ENCODE data around the gene CADM3. TPM values are rescaled to one million over a fixed set of nuclear protein-coding genes. Genes with fewer than 3 reads are reported as not detected.

CADM3 gene
- total and polyA plus RNA-seq, 2 donors (not counting 1 experiment from before 2014, with no cell fraction given) = 0.32 to 0.33 TPM

DNA sequence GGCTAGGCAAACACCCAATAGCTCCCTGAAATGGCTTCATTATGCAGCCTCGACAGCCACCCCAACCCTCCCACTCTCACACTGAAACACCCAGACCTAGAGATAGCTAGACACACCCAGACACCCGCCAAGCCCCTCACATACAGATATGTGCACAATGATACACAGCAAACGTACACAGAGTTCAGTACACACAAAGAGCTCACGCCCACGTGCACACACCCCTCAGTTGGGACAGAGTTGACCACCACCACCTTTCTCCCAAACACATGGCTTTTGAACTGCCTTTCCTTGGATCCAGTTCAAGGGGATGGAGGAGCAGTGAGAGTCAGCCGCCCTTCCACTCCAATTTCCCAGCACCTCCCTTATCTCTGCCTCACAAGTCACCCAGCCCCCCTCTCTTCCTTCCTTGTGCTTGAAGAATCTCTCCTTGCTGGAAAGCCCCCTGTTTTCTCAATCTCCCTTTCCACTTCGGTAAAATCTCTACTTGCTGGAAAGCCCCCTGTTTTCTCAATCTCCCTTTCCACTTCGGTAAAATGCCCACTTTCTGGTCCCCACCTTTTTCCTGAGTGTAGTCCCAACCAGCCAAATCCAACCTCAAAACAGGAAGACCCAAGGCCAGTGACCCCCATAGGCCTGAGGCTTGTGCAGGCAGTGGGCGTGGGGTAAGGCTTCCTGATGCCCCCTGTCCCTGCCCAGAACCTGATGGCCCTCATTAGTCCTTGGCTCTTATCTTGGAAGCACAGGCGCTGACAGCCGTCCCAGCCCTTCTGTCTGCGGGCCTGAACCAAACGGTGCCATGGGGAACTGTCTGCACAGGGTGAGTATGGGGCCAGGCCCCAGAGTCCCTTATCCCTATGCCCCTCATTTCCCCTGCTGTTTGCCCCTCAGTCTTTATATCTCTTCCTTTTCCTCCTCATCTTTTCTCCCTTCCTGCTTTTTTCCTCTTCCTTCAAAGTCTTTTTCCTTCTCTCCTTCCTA is 33.0 kb downstream of the CADM3 start, which contains the start of gene ACKR1:
Gene ACKR1 (plus strand): TSS at position 715 of the 981 bp plus-strand sequence. CDS start 85 bp downstream, at position 800.
- no peaks in the 10 kb centered on the region for H3K4me1 Mint-ChIP-seq
- no peaks in the 10 kb centered on the region for H3K9me3 ChIP-seq (ENCODE audit: control extremely low read depth in 1 of 3, control insufficient read depth in 2 of 3, insufficient read depth in 1 of 3, low read length in 2 of 3)
- ATAC-seq (ENCODE audit: low read depth) (no peak), DNase-seq (no peak)
- intact Hi-C loops (cut with micrococcal nuclease) = no loop called here
- CTCF ChIA-PET = interaction anchor here (1.0 to 10.7 kb wide), 6 partner anchors 10 to 71 kb away, joined by 3 to 240 read pairs (median 5); no protein-coding TSS in a partner anchor
- H3K9ac ChIP-seq (ENCODE audit: low read length) = no peak within 1 kb of the TSS
- H3K36me3 ChIP-seq (replicated peaks in 1 of 2; ENCODE audit: control extremely low read depth in 1 of 2, control insufficient read depth in 1 of 2, extremely low read depth in 1 of 2, insufficient read depth in 2 of 2, low read length in 1 of 2) = no peaks in the 10 kb centered on the region
- no peak within 1 kb of the TSS for H3K27ac ChIP-seq (ENCODE audit: low read length in 2 of 2)
- no peak within 1 kb of the TSS for H3K4me2 ChIP-seq (replicated peaks; ENCODE audit: low read depth, low read length, poor library complexity, severe bottlenecking)
- no peaks in the 10 kb centered on the region for H4K20me1 ChIP-seq (ENCODE audit: control insufficient read depth, insufficient read depth, low read length, poor library complexity, severe bottlenecking)
- TF ChIP-seq, protein P1, sequence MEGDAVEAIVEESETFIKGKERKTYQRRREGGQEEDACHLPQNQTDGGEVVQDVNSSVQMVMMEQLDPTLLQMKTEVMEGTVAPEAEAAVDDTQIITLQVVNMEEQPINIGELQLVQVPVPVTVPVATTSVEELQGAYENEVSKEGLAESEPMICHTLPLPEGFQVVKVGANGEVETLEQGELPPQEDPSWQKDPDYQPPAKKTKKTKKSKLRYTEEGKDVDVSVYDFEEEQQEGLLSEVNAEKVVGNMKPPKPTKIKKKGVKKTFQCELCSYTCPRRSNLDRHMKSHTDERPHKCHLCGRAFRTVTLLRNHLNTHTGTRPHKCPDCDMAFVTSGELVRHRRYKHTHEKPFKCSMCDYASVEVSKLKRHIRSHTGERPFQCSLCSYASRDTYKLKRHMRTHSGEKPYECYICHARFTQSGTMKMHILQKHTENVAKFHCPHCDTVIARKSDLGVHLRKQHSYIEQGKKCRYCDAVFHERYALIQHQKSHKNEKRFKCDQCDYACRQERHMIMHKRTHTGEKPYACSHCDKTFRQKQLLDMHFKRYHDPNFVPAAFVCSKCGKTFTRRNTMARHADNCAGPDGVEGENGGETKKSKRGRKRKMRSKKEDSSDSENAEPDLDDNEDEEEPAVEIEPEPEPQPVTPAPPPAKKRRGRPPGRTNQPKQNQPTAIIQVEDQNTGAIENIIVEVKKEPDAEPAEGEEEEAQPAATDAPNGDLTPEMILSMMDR (IDR thresholded peaks at IDR 0.05) = no peak
- TF ChIP-seq EZH2 (IDR thresholded peaks at IDR 0.05; ENCODE audit: borderline replicate concordance, insufficient read depth, low read depth, low read length, poor library complexity, severe bottlenecking) = no peak
- H3K4me3 Mint-ChIP-seq = no peak within 1 kb of the TSS
- no peak within 1 kb of the TSS for H3K4me3 ChIP-seq (ENCODE audit: control extremely low read depth in 1 of 5, extremely low read depth in 1 of 5, insufficient read depth in 1 of 5, low read depth in 2 of 5, low read length in 4 of 5)
- 69% methylated on average over 12 of the region's 13 CpGs for WGBS (ENCODE audit: insufficient coverage)
- H3K27me3 ChIP-seq (replicated peaks in 1 of 4; ENCODE audit: control extremely low read depth in 1 of 4, control insufficient read depth in 3 of 4, insufficient read depth in 4 of 4, low read length in 3 of 4) = peaks cover 0 to 45% (median 9%) of the 10 kb centered on the region in 4 experiments
- H3K79me2 ChIP-seq (ENCODE audit: control insufficient read depth, insufficient read depth, low read length) = no peaks in the 10 kb centered on the region
- POLR2A ChIA-PET = no interaction called here
- H3K27ac Mint-ChIP-seq = no peak within 1 kb of the TSS
- no peaks in the 10 kb centered on the region for H3K9me3 Mint-ChIP-seq (ENCODE audit: insufficient read depth)
- no peak within 1 kb of the TSS for H2AFZ ChIP-seq (ENCODE audit: insufficient read depth, low read depth, low read length, poor library complexity, severe bottlenecking)
- H3K4me1 ChIP-seq (ENCODE audit: control insufficient read depth in 2 of 2, insufficient read depth in 2 of 2, low read length in 2 of 2) = no peaks in the 10 kb centered on the region
- H3K27me3 Mint-ChIP-seq = peaks cover 78% of the 10 kb centered on the region

DNA sequence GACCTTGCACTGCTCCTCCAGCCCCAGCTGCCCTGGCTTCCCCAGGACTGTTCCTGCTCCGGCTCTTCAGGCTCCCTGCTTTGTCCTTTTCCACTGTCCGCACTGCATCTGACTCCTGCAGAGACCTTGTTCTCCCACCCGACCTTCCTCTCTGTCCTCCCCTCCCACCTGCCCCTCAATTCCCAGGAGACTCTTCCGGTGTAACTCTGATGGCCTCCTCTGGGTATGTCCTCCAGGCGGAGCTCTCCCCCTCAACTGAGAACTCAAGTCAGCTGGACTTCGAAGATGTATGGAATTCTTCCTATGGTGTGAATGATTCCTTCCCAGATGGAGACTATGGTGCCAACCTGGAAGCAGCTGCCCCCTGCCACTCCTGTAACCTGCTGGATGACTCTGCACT is 33.8 kb downstream of the CADM3 start:
- Mint-ChIP-seq H3K27ac (no peak overlapping the region), H3K27me3 (peaks cover 77% of the 10 kb centered on the region), H3K4me1 (no peaks in the 10 kb centered on the region), H3K9me3 (ENCODE audit: insufficient read depth) (no peaks in the 10 kb centered on the region), H3K4me3 (no peak overlapping the region)
- WGBS (ENCODE audit: insufficient coverage) = 97% methylated on average over 4 of the region's 6 CpGs
- Histone ChIP-seq H3K36me3 (replicated peaks in 1 of 2; ENCODE audit: control extremely low read depth in 1 of 2, control insufficient read depth in 1 of 2, extremely low read depth in 1 of 2, insufficient read depth in 2 of 2, low read length in 1 of 2) (no peaks in the 10 kb centered on the region), H3K9ac (ENCODE audit: low read length) (no peak overlapping the region), H2AFZ (ENCODE audit: insufficient read depth, low read depth, low read length, poor library complexity, severe bottlenecking) (no peak overlapping the region), H3K4me1 (ENCODE audit: control insufficient read depth in 2 of 2, insufficient read depth in 2 of 2, low read length in 2 of 2) (no peaks in the 10 kb centered on the region), H3K9me3 (ENCODE audit: control extremely low read depth in 1 of 3, control insufficient read depth in 2 of 3, insufficient read depth in 1 of 3, low read length in 2 of 3) (no peaks in the 10 kb centered on the region), H3K4me3 (ENCODE audit: control extremely low read depth in 1 of 5, extremely low read depth in 1 of 5, insufficient read depth in 1 of 5, low read depth in 2 of 5, low read length in 4 of 5) (no peak overlapping the region), H4K20me1 (ENCODE audit: control insufficient read depth, insufficient read depth, low read length, poor library complexity, severe bottlenecking) (no peaks in the 10 kb centered on the region), H3K4me2 (replicated peaks; ENCODE audit: low read depth, low read length, poor library complexity, severe bottlenecking) (no peak overlapping the region), H3K79me2 (ENCODE audit: control insufficient read depth, insufficient read depth, low read length) (no peaks in the 10 kb centered on the region), H3K27ac (ENCODE audit: low read length in 2 of 2) (no peak overlapping the region), H3K27me3 (replicated peaks in 1 of 4; ENCODE audit: control extremely low read depth in 1 of 4, control insufficient read depth in 3 of 4, insufficient read depth in 4 of 4, low read length in 3 of 4) (peaks cover 0 to 45% (median 9%) of the 10 kb centered on the region in 4 experiments)
- intact Hi-C loops (cut with micrococcal nuclease) = no loop called here
- DNase-seq = no peak
- no peak for ATAC-seq (ENCODE audit: low read depth)
- TF ChIP-seq, protein P1 (IDR thresholded peaks at IDR 0.05) = no peak
- no peak for TF ChIP-seq EZH2 (IDR thresholded peaks at IDR 0.05; ENCODE audit: borderline replicate concordance, insufficient read depth, low read depth, low read length, poor library complexity, severe bottlenecking)
- ChIA-PET CTCF (interaction anchor here (1.4 to 10.7 kb wide), 3 partner anchors 9 to 72 kb away, joined by 3 to 240 read pairs (median 27); no protein-coding TSS in a partner anchor), POLR2A (no interaction called here)
